Inflammatory macrophage (primary cell): ENCODE data around the gene ZNF777.
"Not testable (repeated sequence)": the region's sequence is repeated elsewhere in the genome, so short reads cannot be mapped to it uniquely, and the experiment has no call there.

Experiments used
- DNase-seq, 2 donors: peaks; one replicate each; pipeline ENCODE4 v3.0.0-alpha.2; 2020 to 2022
- total RNA-seq, 18 experiments: gene quantifications; one replicate each; lab custom pipeline; 2026; ENCODE audit warnings: mixed read lengths in 6 of 18, inconsistent platforms in 2 of 18; lab: John Stamatoyannopoulos, UW

The ZNF777 gene
- total RNA-seq: 1.3 to 9.4 (median 6.3) reads per million in 18 experiments

GRCh38 chr7:149460493-149461277 is at the start of gene ZNF777:
Gene ZNF777 (minus strand): TSS chr7:149461062. CDS start chr7:149456022, 5,040 bp downstream.
- DNase-seq: peak; percentile 90 to 91

GRCh38 chr7:149510248-149510647 is 49.4 kb upstream of the ZNF777 start:
- DNase-seq: no peak

GRCh38 chr7:149509774-149510173 is 48.9 kb upstream of the ZNF777 start:
- DNase-seq: no peak

DNA sequence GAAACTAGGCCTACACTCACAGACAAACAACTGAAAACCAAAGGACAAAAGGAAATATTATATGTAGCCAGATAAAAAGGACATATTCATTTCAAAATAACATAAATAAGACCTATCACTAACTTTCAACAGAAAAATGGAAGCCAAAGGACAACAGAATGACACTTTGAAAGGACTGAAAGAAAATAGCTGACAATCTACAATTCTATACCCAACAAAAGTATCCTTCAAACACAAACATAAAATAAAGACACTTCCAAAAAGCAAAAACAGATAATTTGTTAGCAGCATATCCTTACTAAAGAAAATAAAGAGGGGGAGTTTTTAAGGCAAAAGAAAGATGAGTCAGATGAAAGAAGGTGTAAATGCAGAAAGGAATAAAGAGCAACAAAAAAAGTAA is 44.7 kb upstream of the ZNF777 start:
- DNase-seq: no peak

DNA sequence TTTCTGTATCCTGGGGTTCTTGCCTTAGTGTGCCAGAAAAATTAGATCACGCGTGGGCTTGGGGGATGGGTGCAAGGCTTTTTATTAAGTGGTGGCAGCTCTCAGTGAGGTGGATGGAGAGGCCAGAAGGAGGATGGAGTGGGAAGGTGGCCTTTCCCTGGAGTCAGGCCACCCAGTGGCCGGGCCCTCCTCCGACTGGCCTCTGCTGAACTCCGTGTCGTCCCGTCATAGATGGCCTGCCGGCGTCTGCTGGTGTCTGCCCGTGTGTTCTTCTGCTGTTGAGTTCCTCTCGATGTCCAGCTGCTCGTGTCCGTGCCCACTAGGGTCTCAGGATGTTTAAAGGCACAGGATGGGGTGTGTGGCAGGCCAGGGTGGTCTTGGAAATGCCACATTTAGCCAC is 40.8 kb upstream of the ZNF777 start:
- no peak for DNase-seq

DNA sequence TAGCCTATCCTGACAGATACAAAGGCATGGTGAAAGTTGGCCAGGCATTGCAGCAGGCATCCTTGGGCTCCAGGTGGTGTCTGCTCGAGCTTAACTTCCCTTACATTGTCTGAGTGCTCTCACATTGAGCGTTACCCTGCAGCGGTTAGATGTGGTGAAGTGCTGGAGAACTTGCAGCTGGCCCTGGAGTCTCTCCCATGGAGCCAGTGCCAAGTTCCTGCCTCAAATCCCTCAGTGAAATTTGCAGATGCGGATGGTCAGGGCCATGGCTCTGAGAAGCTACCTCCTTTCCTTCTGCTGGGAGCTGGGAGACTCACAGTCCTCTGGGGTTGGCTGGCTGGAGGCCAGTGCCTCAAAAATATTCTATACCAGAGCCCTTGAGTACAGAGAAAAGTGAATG is 40.0 kb upstream of the ZNF777 start:
- DNase-seq: no peak

DNA sequence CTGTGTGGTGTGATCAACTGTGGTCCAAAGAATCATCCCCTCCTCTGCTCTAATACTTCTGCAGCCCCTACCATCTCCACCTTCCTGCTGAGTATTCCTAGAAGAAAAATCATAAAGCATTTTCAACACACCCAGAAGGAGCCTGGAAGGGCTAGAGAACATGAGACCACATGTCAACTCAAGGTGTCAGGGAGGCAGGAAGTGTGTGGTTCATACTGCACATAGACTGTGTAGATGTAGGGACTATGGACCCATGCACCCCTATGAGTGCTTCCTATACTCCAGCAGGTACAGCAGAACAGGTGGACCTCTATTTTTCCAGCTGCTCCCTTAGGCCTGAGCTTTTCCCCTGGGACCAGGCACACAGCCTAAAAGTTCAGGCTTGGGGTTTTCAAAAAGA is 39.3 kb upstream of the ZNF777 start:
- DNase-seq: no peak

DNA sequence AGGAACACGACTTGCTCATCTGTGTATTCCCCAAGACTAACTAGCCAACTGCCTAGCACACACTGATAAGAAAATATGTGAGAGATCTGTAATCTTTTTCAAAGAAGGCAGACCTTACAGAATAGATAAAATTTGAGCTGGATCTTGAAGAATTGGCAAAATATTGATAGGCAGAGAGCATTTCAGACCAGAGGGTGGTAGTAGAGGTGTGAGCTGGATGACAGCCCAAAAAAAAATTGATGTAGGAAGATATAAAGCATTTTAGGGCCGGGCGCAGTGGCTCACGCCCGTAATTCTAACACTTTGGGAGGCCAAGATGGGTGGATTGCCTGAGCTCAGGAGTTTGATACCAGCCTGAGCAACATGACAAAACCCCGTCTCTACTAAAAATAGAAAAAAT is 37.9 kb upstream of the ZNF777 start:
- DNase-seq: no peak

- peak; percentile 84 to 91 for DNase-seq
Observed at GRCh38 chr7:149497467-149498261, 36.8 kb upstream of the ZNF777 start, which contains the start of gene ZNF746. Gene ZNF746 (minus strand): TSS chr7:149497809. CDS start chr7:149497536, 273 bp downstream.

DNA sequence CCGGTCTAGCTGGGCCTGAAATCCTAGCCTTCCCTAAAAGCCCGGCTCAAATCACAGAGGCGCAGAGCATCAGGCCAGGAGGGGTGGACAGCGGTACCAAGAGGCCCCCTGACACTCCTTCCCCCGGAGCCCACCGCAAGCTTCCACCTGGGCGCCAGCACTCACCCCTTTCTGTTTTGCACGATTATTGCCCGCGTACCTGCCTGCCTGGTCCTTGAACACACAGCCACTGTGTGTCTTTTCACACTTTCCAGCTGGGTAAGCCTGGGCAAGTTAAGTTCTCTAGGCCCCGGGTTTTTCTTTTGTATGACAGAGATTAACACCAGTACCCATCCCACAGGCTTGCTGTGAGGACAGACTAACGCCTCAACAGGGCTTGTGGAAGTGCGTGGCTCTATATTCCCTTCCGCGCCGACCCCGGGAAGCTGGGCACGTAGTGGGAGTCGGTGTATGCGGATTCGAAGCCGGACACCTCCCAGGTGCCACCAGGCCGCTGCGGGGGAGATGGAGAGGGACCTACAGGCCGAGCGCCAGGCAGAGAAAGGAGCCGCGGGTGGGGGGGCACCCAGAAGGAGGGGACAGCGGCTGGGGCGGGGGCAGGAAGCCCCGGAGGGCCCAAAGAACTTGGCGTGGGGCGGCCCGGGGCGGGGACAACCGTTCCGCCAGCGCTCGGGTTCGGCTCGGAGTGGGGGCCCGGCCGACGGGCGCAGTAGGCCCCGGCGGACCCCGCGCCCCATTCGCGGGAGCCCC is 36.0 kb upstream of the ZNF777 start:
- peak; percentile 10 to 25 for DNase-seq

GRCh38 chr7:149495785-149496641 is 35.2 kb upstream of the ZNF777 start:
- DNase-seq: peak; percentile 23 to 32

- DNase-seq: peak; percentile 83 to 91
Observed at GRCh38 chr7:149494738-149495368, 34.0 kb upstream of the ZNF777 start.

GRCh38 chr7:149493975-149494374 is 33.1 kb upstream of the ZNF777 start:
- not testable (repeated sequence) for DNase-seq

GRCh38 chr7:149493366-149493765 is 32.5 kb upstream of the ZNF777 start:
- DNase-seq: no peak

GRCh38 chr7:149490083-149490760 is 29.4 kb upstream of the ZNF777 start:
- no peak for DNase-seq

- DNase-seq: no peak
Observed at GRCh38 chr7:149489391-149490024, 28.6 kb upstream of the ZNF777 start.

- DNase-seq: no peak
Observed at GRCh38 chr7:149479568-149479967, 18.7 kb upstream of the ZNF777 start.

DNA sequence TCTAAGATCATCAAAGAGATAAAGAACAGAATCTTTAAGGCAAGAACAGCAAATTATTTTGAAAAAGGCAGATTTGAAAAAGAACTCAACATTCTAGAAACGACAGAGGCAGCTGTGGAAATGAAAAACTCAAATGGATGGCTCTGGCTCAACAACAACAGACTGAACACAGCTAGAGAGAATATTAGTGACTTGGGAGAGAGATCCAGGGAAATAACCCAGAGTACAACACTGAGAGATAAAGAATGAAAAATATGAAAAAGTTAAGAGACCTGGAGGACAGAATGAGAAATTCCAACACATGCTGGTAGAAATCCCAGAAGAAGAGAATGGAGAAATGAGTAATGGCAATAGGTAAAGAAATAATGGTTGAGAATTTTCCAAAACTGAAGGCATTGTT is 17.9 kb upstream of the ZNF777 start:
- no peak for DNase-seq

DNA sequence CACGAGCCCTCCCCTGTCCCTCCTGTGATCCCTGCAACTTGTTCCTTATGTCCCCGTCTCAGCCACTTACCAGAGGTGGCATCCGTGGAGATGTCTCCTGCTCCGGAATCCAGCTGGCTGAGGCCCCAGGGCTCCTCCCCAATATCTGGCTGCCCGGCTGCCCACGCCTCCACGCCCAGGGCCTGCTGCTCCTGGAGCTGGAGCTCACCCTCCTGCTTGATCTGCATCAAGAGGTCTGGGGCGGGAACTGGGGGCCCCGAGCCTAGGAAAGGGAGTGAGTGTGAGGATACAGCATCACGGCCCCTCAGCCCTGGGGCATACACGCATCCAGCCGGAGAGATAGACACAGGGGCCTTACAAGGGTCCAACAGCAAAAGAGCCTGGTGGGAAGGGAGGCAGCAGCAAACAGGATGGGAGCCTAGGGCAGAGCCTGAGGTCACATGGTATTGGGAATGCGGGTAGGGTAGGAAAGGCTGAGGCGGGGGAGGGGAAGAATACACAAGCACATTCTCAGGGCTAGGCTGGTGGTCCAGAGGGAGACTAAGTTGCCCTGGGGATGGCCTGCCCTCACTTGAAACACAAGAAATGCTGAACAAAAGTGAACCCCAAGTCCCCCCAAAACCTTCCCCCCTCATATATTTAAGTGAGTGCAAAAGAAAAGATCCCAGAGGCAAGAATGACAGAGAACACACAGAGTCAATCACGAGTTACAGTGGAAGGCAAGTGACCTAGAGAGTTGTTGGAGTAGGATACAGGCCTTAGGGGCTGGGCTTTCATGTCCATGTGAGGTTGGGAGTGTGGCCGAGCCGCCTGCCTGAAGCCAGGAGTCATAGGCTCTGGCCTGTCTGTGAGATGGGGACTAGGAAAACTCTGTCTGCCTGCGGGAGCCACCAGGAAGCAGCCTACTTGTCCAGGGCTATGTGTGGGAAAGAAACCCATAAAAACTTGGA is 16.9 kb upstream of the ZNF777 start:
- no peak for DNase-seq
